OCI-LY7 (cell line): Measurements from ENCODE around the gene RAD50. TPM values are rescaled to one million over a fixed set of nuclear protein-coding genes. Genes with fewer than 3 reads are reported as not detected.

Experiments used
- BruUV-seq: library from RNA; stranded (reverse); fragments of 400-500 nt; replicated peaks from 2 replicates; lab custom pipeline; 2021; lab: Mats Ljungman, UMichigan
- CTCF ChIA-PET: fragments of 300-600 bp; sonication (Branson Sonifier 250); formaldehyde crosslinking; loops from one replicate; lab custom pipeline; 2022; ENCODE audit warnings: antibody characterized with exemption; ENCODE audit not compliant: unreplicated experiment; lab: Charles Lee
- POLR2A ChIA-PET: fragments of 300-600 bp; sonication (Branson Sonifier 250); formaldehyde crosslinking; loops from one replicate; lab custom pipeline; 2022; ENCODE audit warnings: antibody characterized with exemption; lab: Charles Lee
- DNase-seq: peaks from one replicate; pipeline ENCODE4 v3.0.0-alpha.2; 2015; ENCODE audit warnings: low spot score
- H2AFZ ChIP-seq: fragments of 200-600 bp; sonication (generic), shearing (Covaris generic); 2 replicates; pipeline ENCODE4 v1.6.1; 2014; ENCODE audit warnings: mild to moderate bottlenecking, antibody characterized with exemption, low read length, moderate library complexity
- H3K27ac ChIP-seq: fragments of 200-600 bp; sonication (generic); 2 replicates; pipeline ENCODE4 v1.5.1; 2014; ENCODE audit warnings: mixed run types, low read depth, mild to moderate bottlenecking, moderate library complexity, low read length, inconsistent platforms; ENCODE audit not compliant: poor library complexity, severe bottlenecking
- H3K36me3 ChIP-seq: fragments of 200-600 bp; sonication (generic); 2 replicates; pipeline ENCODE4 v1.6.1; 2014; ENCODE audit warnings: mild to moderate bottlenecking, antibody characterized with exemption, low read length, moderate library complexity, mixed read lengths; ENCODE audit not compliant: insufficient read depth
- H3K4me1 ChIP-seq: fragments of 200-600 bp; sonication (generic); 2 replicates; pipeline ENCODE4 v1.5.1; 2014; ENCODE audit warnings: mild to moderate bottlenecking, low read length; ENCODE audit not compliant: insufficient read depth, poor library complexity, severe bottlenecking
- H3K4me2 ChIP-seq: fragments of 200-600 bp; sonication (generic); 2 replicates; pipeline ENCODE4 v1.6.1; 2014; ENCODE audit warnings: mild to moderate bottlenecking, low read length
- H3K4me3 ChIP-seq: fragments of 200-600 bp; sonication (generic); 2 replicates; pipeline ENCODE4 v1.5.1; 2014; ENCODE audit warnings: mild to moderate bottlenecking, low read depth, low read length; ENCODE audit not compliant: poor library complexity, severe bottlenecking
- H3K79me2 ChIP-seq: fragments of 200-600 bp; sonication (generic); 2 replicates; pipeline ENCODE4 v1.6.1; 2016; ENCODE audit warnings: low read depth, mild to moderate bottlenecking, low read length, moderate library complexity, mixed read lengths; ENCODE audit not compliant: insufficient read depth
- H3K9me2 ChIP-seq: fragments of 200-600 bp; sonication (generic); 2 replicates; pipeline ENCODE4 v1.6.1; 2016; ENCODE audit warnings: mild to moderate bottlenecking, low read length, mixed read lengths; ENCODE audit not compliant: insufficient read depth
- H3K9me3 ChIP-seq: fragments of 200-600 bp; sonication (generic); 2 replicates; pipeline ENCODE4 v1.6.1; 2014; ENCODE audit warnings: mild to moderate bottlenecking, mixed run types, low read length, mixed read lengths
- H4K20me1 ChIP-seq: fragments of 200-600 bp; sonication (generic); 2 replicates; pipeline ENCODE4 v1.6.1; 2014; ENCODE audit warnings: mild to moderate bottlenecking, antibody characterized with exemption, low read length, moderate library complexity, mixed read lengths; ENCODE audit not compliant: insufficient read depth
- CTCF ChIP-seq: fragments of 200-600 bp; sonication (generic); conservative IDR thresholded peaks from 2 replicates; pipeline ENCODE4 v1.5.1; 2014; ENCODE audit warnings: mild to moderate bottlenecking, antibody characterized with exemption, low read length, moderate library complexity, mixed read lengths
- EZH2phosphoT487 ChIP-seq: fragments of 200-600 bp; sonication (generic); IDR thresholded peaks from 2 replicates; pipeline ENCODE4 v1.6.1; 2018; ENCODE audit warnings: low read depth, borderline replicate concordance, mild to moderate bottlenecking, mixed run types, antibody characterized with exemption, low read length, moderate library complexity, mixed read lengths
- intact Hi-C: fragments of 100-400 bp; cut with micrococcal nuclease; formaldehyde crosslinking; loops from one replicate; pipeline ENCODE4 v1.10.0; 2022; ENCODE audit not compliant: unreplicated experiment
- total RNA-seq, 2 experiments: library from RNA; depleted of rRNA in 1 of 2; stranded (reverse); fragments of >200 nt in 1 of 2; shearing (Covaris generic) in 1 of 2; gene quantifications; 2 replicates each; pipeline ENCODE4 v1.2.3, GENCODE V29; 2014 to 2022

RAD50 gene
- total RNA-seq, 2 experiments from 2014 or later, result 24.0 to 59.8 TPM

GRCh38 chr5:132622608-132623007, 65.8 kb downstream of the RAD50 start:
- BruUV-seq, result no TSS peak
- Histone ChIP-seq H3K4me2 (no peak overlapping the region), H3K9me3 (no peaks in the 10 kb centered on the region), H2AFZ (no peak overlapping the region), H3K36me3 (peaks cover 74% of the 10 kb centered on the region), H3K4me3 (no peak overlapping the region), H3K9me2 (no peaks in the 10 kb centered on the region), H3K4me1 (no peaks in the 10 kb centered on the region), H4K20me1 (no peaks in the 10 kb centered on the region), H3K79me2 (no peaks in the 10 kb centered on the region), H3K27ac (no peak overlapping the region)
- CTCF ChIA-PET, result no interaction called here
- intact Hi-C loops, result no loop called here
- no peak for DNase-seq
- POLR2A ChIA-PET, result interaction anchor here (1.0 kb wide), 1 partner anchor 11 kb away, joined by 5 read pairs; no protein-coding TSS in a partner anchor
- TF ChIP-seq CTCF (no peak), EZH2phosphoT487 (no peak)

GRCh38 chr5:132627470-132627869, 70.7 kb downstream of the RAD50 start:
- Histone ChIP-seq H3K4me1 (no peaks in the 10 kb centered on the region), H3K27ac (no peak overlapping the region), H4K20me1 (no peaks in the 10 kb centered on the region), H3K4me2 (no peak overlapping the region), H3K9me3 (no peaks in the 10 kb centered on the region), H3K79me2 (no peaks in the 10 kb centered on the region), H3K4me3 (no peak overlapping the region), H2AFZ (no peak overlapping the region), H3K9me2 (no peaks in the 10 kb centered on the region), H3K36me3 (peaks cover 60% of the 10 kb centered on the region)
- BruUV-seq, result no TSS peak
- intact Hi-C loops, result no loop called here
- ChIA-PET CTCF (no interaction called here), POLR2A (no interaction called here)
- DNase-seq, result no peak
- TF ChIP-seq CTCF (no peak), EZH2phosphoT487 (no peak)

- no peak overlapping the region for H3K4me2 ChIP-seq
- BruUV-seq, result no TSS peak
- H3K4me3 ChIP-seq, result no peak overlapping the region
- no peaks in the 10 kb centered on the region for H3K79me2 ChIP-seq
- TF ChIP-seq EZH2phosphoT487 (no peak), CTCF (no peak)
- H2AFZ ChIP-seq, result no peak overlapping the region
- H3K4me1 ChIP-seq, result no peaks in the 10 kb centered on the region
- no peaks in the 10 kb centered on the region for H3K9me3 ChIP-seq
- ChIA-PET CTCF (no interaction called here), POLR2A (no interaction called here)
- H4K20me1 ChIP-seq, result no peaks in the 10 kb centered on the region
- H3K36me3 ChIP-seq, result peaks cover 58% of the 10 kb centered on the region
- DNase-seq, result no peak
- intact Hi-C loops, result no loop called here
- no peaks in the 10 kb centered on the region for H3K9me2 ChIP-seq
- no peak overlapping the region for H3K27ac ChIP-seq
Observed at GRCh38 chr5:132628814-132629213, 72.0 kb downstream of the RAD50 start.
